Measurements from ENCODE around the gene LHPP.
A peak's percentile ranks its signal among the peaks of the same experiment; 100 is the strongest.

LHPP gene

DNA sequence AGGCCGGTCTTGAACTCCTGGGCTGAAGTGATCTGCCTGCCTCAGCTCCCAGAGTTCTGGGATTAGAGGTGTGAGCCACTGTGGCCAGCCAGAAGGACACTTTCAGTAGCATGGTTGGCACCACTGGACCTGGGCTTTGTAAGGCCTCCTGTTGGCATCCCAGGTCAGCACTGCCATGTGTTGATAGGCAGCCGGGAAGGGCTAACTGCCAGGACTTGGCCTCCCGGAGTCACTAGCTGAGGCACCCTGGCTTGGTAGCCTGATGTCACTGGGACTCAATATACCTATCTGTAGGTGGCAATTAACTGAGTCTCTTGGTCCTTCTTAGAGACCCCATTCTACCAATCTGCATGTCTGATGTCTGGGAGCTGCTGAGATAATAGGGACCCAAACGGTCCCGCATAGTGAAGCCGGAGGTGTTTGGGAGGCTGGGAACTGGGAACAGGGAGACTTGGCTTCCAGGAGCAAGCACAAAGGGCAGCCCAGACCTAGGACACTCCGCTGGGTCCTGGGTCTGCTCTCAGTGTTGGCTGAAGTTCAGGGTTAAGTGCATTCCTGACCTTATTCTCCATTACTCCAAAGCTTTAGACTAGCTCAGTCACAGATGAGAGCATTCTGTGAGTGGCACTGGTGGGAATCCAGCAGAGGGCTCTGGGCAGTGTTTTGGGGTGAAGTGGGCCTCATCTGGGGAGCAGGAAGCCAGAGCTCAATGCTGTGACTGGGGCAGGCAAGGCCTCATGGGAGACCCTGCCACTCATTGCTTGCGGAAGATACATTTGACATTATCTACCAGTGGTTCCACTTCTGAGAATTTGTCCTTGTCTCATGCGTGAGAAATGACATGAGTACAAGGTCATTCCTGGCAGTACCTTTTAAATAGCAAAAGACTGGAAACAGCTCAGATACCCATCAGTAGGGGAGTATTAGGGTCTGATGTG lies 2.7 kb downstream of the LHPP start:
- no peak for TF ChIP-seq MYC (IDR thresholded peaks at IDR 0.05; ENCODE audit: low read depth, low read length)
- TF ChIP-seq POLR2A (IDR thresholded peaks at IDR 0.05; ENCODE audit: extremely low read depth, insufficient read length): no peak
- TF ChIP-seq, protein P1, sequence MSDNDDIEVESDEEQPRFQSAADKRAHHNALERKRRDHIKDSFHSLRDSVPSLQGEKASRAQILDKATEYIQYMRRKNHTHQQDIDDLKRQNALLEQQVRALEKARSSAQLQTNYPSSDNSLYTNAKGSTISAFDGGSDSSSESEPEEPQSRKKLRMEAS (IDR thresholded peaks at IDR 0.05; ENCODE audit: low read depth, low read length): no peak
- TF ChIP-seq, protein P2, sequence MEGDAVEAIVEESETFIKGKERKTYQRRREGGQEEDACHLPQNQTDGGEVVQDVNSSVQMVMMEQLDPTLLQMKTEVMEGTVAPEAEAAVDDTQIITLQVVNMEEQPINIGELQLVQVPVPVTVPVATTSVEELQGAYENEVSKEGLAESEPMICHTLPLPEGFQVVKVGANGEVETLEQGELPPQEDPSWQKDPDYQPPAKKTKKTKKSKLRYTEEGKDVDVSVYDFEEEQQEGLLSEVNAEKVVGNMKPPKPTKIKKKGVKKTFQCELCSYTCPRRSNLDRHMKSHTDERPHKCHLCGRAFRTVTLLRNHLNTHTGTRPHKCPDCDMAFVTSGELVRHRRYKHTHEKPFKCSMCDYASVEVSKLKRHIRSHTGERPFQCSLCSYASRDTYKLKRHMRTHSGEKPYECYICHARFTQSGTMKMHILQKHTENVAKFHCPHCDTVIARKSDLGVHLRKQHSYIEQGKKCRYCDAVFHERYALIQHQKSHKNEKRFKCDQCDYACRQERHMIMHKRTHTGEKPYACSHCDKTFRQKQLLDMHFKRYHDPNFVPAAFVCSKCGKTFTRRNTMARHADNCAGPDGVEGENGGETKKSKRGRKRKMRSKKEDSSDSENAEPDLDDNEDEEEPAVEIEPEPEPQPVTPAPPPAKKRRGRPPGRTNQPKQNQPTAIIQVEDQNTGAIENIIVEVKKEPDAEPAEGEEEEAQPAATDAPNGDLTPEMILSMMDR (IDR thresholded peaks at IDR 0.05; ENCODE audit: low read depth, low read length): no peak
- no peak overlapping the region for H3K4me3 ChIP-seq (ENCODE audit: low read depth, low read length)

DNA sequence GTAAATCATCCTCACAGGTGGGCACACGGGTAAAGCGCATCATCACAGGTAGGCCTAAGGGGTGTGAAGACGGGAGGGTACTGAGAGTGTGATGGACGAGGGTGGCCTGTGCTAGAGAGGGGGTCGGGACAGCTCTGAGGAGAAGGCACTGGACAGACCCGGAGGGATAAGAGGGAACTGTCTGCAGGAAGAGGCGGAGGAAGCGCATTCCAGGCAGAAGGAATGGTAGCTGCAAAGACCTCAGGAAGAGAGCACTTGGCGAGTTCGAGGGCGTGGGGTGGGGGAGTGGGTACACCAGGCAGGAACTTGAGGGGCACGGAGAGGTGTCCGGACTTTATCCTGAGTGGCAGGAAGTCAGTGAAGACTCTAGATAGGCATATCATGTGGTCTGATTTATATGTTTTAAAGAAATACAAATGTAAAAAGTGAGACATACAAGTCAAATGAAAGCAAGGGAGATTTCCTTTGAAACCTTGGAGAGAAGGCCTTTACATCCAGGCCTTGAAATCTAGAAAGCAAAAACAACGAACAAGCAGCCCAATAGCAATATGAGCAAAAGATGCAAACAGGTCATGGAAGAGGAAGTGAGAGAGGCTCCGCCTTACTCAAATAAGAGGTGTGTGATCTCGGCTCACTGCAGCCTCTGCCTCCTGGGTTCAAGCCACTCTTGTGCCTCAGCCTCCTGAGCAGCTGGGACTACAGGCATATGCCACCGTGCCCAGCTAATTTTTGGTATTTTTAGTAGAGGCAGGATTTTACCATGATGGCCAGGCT lies 3.6 kb downstream of the LHPP start:
- TF ChIP-seq POLR2A (IDR thresholded peaks at IDR 0.05; ENCODE audit: extremely low read depth, insufficient read length) (no peak), MYC (IDR thresholded peaks at IDR 0.05; ENCODE audit: low read depth, low read length) (no peak)
- TF ChIP-seq, protein P1 (IDR thresholded peaks at IDR 0.05; ENCODE audit: low read depth, low read length): no peak
- TF ChIP-seq, protein P2 (IDR thresholded peaks at IDR 0.05; ENCODE audit: low read depth, low read length): no peak
- DNase-seq (ENCODE audit: low read depth): peak; percentile 43
- H3K4me3 ChIP-seq (ENCODE audit: low read depth, low read length): no peak overlapping the region

More for the DNA sequence above, 2.7 kb downstream of the LHPP start:
- DNase-seq (ENCODE audit: low read depth): no peak

DNA sequence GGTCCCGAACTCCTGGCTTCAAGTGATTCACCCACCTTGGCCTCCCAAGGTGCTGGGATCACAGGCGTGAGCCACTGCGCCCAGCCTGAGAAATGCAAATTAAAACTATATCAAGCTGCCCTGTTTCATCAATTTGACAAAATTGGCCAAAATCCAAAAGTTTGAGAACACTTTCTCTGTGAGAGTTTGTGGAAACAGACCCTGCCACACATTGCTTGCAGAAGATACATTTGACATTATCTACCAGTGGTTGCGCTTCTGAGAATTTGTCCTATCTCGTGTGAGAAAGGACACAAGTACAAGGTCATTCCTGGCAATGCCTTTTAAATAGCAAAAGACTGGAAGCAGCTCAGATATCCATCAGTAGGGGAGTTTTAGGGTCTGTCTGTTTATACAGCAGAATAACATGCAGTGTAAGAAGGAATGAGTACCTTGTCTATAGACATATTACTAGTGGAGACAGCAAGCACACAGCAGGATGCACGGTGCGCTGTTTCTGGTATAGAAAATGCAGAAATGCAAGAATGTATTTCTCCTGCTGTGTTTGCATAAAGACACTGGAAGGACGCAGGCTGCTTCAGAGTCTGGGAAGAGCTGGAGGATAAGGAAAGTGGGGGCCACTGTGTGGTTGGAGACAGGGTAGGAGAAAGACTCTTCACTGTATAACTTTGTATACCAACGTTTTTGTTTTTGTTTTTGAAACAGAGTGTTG lies 4.3 kb downstream of the LHPP start:
- TF ChIP-seq MYC (IDR thresholded peaks at IDR 0.05; ENCODE audit: low read depth, low read length) (no peak), POLR2A (IDR thresholded peaks at IDR 0.05; ENCODE audit: extremely low read depth, insufficient read length) (no peak)
- TF ChIP-seq, protein P2 (IDR thresholded peaks at IDR 0.05; ENCODE audit: low read depth, low read length): no peak
- TF ChIP-seq, protein P1 (IDR thresholded peaks at IDR 0.05; ENCODE audit: low read depth, low read length): no peak
- DNase-seq (ENCODE audit: low read depth): no peak

DNA sequence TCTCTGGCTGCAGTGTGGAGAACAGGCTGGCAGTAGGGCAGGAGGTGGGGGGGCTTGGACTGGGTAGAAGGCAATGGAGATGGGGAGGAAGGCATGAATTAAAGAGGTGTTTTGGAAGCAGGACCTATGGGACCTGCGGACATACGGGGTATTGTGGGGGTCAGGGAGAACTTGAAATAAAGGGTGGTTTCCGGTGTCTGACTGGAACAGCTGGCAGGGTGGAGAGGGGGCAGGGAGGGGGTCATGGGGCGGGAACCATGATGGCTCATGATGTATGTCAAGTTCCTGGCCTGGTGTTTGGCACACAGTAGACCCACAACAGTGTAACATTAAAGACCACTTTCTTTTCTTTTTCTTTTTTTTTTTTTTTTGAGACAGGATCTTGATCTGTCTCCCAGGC lies 5.5 kb downstream of the LHPP start:
- H3K4me3 ChIP-seq (ENCODE audit: low read depth, low read length): no peak overlapping the region
- TF ChIP-seq, protein P2 (IDR thresholded peaks at IDR 0.05; ENCODE audit: low read depth, low read length): no peak
- TF ChIP-seq MYC (IDR thresholded peaks at IDR 0.05; ENCODE audit: low read depth, low read length): no peak
- no peak for TF ChIP-seq POLR2A (IDR thresholded peaks at IDR 0.05; ENCODE audit: extremely low read depth, insufficient read length)
- TF ChIP-seq, protein P1 (IDR thresholded peaks at IDR 0.05; ENCODE audit: low read depth, low read length): no peak
- no peak for DNase-seq (ENCODE audit: low read depth)

More for the DNA sequence above, 4.3 kb downstream of the LHPP start:
- H3K4me3 ChIP-seq (ENCODE audit: low read depth, low read length): no peak overlapping the region

DNA sequence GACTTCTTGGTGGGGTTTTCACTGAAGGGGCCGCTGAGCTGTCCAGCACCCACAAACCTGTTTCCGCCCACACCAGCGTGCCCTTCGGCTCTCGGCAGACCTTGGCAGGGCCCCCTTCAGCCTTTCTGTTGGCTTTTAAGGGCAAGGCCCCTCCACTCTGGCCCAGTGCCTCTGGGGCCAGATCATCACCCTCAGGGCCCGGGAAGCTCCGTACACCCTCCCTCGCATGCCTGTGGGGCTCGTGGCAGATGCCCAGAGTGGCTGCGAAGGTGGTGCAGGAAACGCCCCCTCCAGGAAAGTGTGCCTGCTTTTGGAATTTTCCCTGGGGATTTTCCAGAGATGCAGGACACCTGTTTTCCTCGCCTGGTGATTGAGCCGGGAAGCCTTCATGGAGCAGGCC lies 7.0 kb downstream of the LHPP start:
- TF ChIP-seq, protein P2 (IDR thresholded peaks at IDR 0.05; ENCODE audit: low read depth, low read length): no peak
- TF ChIP-seq POLR2A (IDR thresholded peaks at IDR 0.05; ENCODE audit: extremely low read depth, insufficient read length) (no peak), MYC (IDR thresholded peaks at IDR 0.05; ENCODE audit: low read depth, low read length) (no peak)
- TF ChIP-seq, protein P1 (IDR thresholded peaks at IDR 0.05; ENCODE audit: low read depth, low read length): no peak
- DNase-seq (ENCODE audit: low read depth): no peak

More for the DNA sequence above, 7.0 kb downstream of the LHPP start:
- H3K4me3 ChIP-seq (ENCODE audit: low read depth, low read length): no peak overlapping the region

Data from NB4 (cell line).